Mammary epithelial cell (primary cell): Measurements from ENCODE around the gene XAB2.

Source experiments
- CTCF ChIP-seq, 2 donors: IDR thresholded peaks in 1 of 2; conservative IDR thresholded peaks in 1 of 2; 2 replicates each; pipeline ENCODE4 v1.5.1; 2011 to 2012; ENCODE audit warnings: inconsistent platforms in 2 of 2, low read length in 2 of 2, mild to moderate bottlenecking in 2 of 2, control low read depth in 1 of 2, low read depth in 1 of 2; ENCODE audit not compliant: insufficient read depth in 1 of 2; ENCODE audit errors: extremely low read depth in 1 of 2
- EZH2 ChIP-seq: IDR thresholded peaks from 2 replicates; pipeline ENCODE4 v1.6.1; 2012; ENCODE audit warnings: low read length, inconsistent platforms, borderline replicate concordance

DNA sequence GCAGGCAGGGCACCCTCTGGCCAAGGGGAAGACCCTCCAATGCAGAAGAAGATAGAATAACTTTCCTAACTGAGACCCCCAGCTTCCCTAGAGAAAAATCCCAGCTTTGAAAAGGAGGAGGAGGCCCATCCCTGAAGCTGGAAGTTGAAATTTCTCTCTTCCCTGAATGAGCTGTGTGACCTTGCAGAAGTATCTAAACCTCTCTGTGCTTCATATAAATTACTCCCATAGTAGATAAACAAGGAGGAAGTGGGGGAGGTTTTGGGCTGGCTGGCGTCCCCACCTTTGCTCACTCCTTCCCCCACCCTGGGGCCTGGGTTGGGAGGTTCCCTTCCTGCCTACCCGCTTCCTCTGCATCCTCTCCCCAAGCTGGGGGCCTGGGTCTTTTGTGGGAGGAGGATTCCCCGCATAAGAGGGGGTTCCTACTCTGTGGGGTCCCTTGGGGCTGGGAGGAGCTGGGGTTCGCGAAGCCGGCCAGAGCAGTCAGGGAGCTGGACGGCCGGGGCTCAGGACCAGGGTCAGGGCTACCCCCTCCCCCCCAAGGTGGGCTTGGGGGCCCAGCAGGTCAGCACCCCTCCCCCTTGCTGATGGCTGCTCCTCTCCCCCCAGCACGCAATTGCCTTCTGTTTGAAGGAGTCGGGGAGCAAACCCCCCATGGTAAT lies 22.0 kb downstream of the XAB2 start:
- TF ChIP-seq CTCF (conservative IDR thresholded peaks at IDR 0.05 in 1 of 2, IDR thresholded peaks at IDR 0.05 in 1 of 2; ENCODE audit: extremely low read depth in 1 of 2, insufficient read depth in 1 of 2, low read depth in 1 of 2, low read length in 2 of 2) (no peak), EZH2 (no peak)
